Astrocyte (in vitro differentiated cells and primary cell): ENCODE measurements around the gene OPRL1. TPM values are rescaled to one million over a fixed set of nuclear protein-coding genes. Genes with fewer than 3 reads are reported as not detected.
A peak's percentile ranks its signal among the peaks of the same experiment; 100 is the strongest.

ENCODE experiments used
- DNase-seq: peaks from one replicate; pipeline ENCODE4 v3.0.0-alpha.2; 2010; ENCODE audit warnings: low read depth
- FAIRE-seq: peaks from 2 replicates; lab custom pipeline; 2011; peaks lifted over from hg19 to GRCh38; lab: Jason Lieb, UNC
- H2AFZ ChIP-seq: 2 replicates; pipeline ENCODE4 v1.6.0; 2012; ENCODE audit warnings: low read depth, low read length, inconsistent platforms
- H3K27ac ChIP-seq: 2 replicates; pipeline ENCODE4 v1.5.1; 2011; ENCODE audit warnings: low read depth, low read length, inconsistent platforms
- H3K27me3 ChIP-seq: 2 replicates; pipeline ENCODE4 v1.6.0; 2011; ENCODE audit warnings: low read length, inconsistent platforms; ENCODE audit not compliant: insufficient read depth
- H3K36me3 ChIP-seq: 2 replicates; pipeline ENCODE4 v1.5.1; 2011; ENCODE audit warnings: low read length, inconsistent platforms; ENCODE audit not compliant: insufficient read depth
- H3K4me1 ChIP-seq: 2 replicates; pipeline ENCODE4 v1.5.1; 2011; ENCODE audit warnings: low read length, inconsistent platforms; ENCODE audit not compliant: insufficient read depth
- H3K4me2 ChIP-seq: 2 replicates; pipeline ENCODE4 v1.6.0; 2012; ENCODE audit warnings: low read length, inconsistent platforms
- H3K4me3 ChIP-seq: 2 replicates; pipeline ENCODE4 v1.5.1; 2011; ENCODE audit warnings: low read depth, mild to moderate bottlenecking, low read length, inconsistent platforms; ENCODE audit not compliant: insufficient read depth
- H3K79me2 ChIP-seq: 2 replicates; pipeline ENCODE4 v1.6.0; 2012; ENCODE audit warnings: mild to moderate bottlenecking, low read length, inconsistent platforms; ENCODE audit not compliant: insufficient read depth
- H3K9ac ChIP-seq: 2 replicates; pipeline ENCODE4 v1.6.0; 2012; ENCODE audit warnings: mild to moderate bottlenecking, low read length, inconsistent platforms
- H3K9me3 ChIP-seq: 2 replicates; pipeline ENCODE4 v1.5.1; 2012; ENCODE audit warnings: low read depth, mild to moderate bottlenecking, low read length, inconsistent platforms; ENCODE audit not compliant: insufficient read depth
- H4K20me1 ChIP-seq: 2 replicates; pipeline ENCODE4 v1.6.0; 2012; ENCODE audit warnings: low read length, inconsistent platforms; ENCODE audit not compliant: insufficient read depth
- H3K27ac Mint-ChIP-seq: one replicate; pipeline ENCODE4 v1.8.0; 2021; ENCODE audit warnings: mild to moderate bottlenecking, mixed read lengths; ENCODE audit not compliant: unreplicated experiment
- H3K27me3 Mint-ChIP-seq: one replicate; pipeline ENCODE4 v1.8.0; 2021; ENCODE audit warnings: low read depth, mixed read lengths; ENCODE audit not compliant: unreplicated experiment
- H3K36me3 Mint-ChIP-seq: one replicate; pipeline ENCODE4 v1.8.0; 2021; ENCODE audit warnings: low read depth, mixed read lengths; ENCODE audit not compliant: unreplicated experiment
- H3K4me1 Mint-ChIP-seq: one replicate; pipeline ENCODE4 v1.8.0; 2021; ENCODE audit warnings: low read depth, mixed read lengths; ENCODE audit not compliant: unreplicated experiment
- H3K4me3 Mint-ChIP-seq: one replicate; pipeline ENCODE4 v1.8.0; 2021; ENCODE audit warnings: mild to moderate bottlenecking, moderate library complexity, mixed read lengths; ENCODE audit not compliant: unreplicated experiment
- H3K9me3 Mint-ChIP-seq: one replicate; pipeline ENCODE4 v1.8.0; 2021; ENCODE audit warnings: mild to moderate bottlenecking, mixed read lengths; ENCODE audit not compliant: unreplicated experiment
- EZH2 ChIP-seq: IDR thresholded peaks from 2 replicates; pipeline ENCODE4 v1.6.1; 2012; ENCODE audit warnings: mild to moderate bottlenecking, low read length, inconsistent platforms; ENCODE audit not compliant: insufficient read depth
- total RNA-seq: library from RNA; stranded (reverse); gene quantifications from 2 replicates; pipeline ENCODE4 v1.2.1, GENCODE V29; 2021
- TF ChIP-seq, protein P1 (sequence below): IDR thresholded peaks from 2 replicates; pipeline ENCODE4 v1.5.1; 2011; ENCODE audit warnings: low read depth, mild to moderate bottlenecking, inconsistent platforms, low read length, moderate library complexity; ENCODE audit not compliant: insufficient read depth

Gene OPRL1
- total RNA-seq, 1 donor from 2014 or later, result 2.8 TPM

DNA sequence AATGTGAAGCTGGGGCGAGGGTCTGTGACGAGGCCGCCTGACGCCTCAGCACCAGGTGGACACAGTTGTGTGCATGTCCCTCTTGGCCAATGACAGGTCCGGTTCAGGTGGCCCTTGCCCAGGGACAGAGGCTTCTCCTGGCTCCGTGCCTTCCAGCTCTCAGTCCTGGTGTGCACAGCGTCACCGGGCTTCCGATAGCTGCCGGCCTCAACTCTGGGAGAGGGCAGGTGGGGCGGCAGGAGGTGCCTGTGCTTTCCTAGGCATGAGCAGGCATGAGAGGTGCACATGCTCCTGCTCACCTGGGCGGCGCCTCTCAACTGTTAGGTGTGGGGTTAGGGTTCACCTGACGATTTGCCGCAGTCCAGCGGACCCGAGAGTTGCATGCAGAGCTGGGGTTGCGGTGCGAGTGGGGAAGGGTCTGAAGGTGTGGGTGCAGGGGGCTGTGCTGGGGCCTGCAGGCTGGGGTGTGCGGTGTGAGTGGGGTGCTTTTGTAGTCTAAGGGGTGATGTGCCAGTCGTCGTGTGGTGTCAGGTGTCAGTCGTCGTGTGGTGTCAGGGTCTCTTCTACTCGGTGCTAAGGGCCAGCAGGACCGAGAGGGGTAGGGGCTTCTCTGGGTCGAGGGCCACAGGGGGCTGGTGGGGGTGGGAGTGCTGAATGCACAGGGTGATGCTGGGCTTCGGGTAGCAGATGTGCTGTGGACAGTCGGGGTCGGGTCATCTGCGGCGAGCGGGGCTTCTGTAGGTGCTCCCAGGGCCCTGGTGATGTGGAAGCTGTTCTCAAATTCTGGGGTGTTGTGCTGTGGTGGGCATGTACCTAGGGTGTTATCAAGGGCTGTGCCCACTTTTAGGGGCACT, 26.7 kb upstream of the OPRL1 start:
- Mint-ChIP-seq H3K27me3 (peaks cover 20% of the 10 kb centered on the region), H3K9me3 (no peaks in the 10 kb centered on the region)

DNA sequence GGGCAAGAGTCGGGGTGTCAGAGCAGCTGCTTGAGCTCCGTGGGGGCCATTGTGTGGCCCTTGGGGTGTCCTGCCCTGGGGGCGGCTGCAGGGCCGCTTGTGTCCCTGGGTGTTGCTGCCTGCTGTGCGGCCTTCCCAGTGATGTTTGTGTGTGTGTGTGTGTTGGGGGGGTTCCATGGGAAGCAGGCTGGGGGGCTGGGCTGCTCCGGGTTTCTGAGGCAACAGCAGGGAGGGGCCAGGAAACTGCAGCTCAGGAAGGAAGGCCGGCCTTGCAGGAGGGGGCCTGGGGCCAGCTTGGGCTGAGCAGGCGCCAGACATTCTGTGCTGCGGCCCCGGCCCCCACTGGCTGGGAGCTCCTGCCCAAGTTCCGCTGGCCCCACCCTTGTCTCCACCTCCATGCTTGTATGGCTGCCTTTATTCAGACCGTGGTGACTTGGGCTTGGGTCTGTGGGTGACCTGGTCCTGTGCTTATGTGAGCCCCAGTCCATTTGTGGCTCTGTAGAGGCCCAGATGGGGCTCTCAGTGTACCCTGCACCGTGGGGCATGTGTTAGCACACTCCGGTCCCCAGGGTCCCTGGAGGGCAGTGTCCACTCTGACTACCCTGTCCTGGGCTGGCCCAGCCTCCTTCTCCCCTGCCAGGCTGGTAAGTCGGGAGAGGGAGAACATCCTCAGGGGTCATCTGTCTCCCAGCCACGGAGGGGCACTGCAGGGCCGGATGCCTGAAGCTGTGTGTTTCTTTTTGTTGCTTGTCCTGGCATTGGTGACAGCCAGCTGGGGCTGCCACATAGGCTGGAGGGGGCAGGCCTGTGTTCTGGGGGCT, 25.8 kb upstream of the OPRL1 start:
- Mint-ChIP-seq H3K36me3 (no peaks in the 10 kb centered on the region), H3K27ac (no peak overlapping the region), H3K9me3 (no peaks in the 10 kb centered on the region), H3K4me1 (peaks cover 6% of the 10 kb centered on the region), H3K27me3 (peaks cover 20% of the 10 kb centered on the region), H3K4me3 (no peak overlapping the region)
- Histone ChIP-seq H3K9ac (no peak overlapping the region), H3K4me1 (peaks cover 11% of the 10 kb centered on the region), H2AFZ (peak overlapping the region; percentile 18), H3K79me2 (no peaks in the 10 kb centered on the region), H3K36me3 (no peaks in the 10 kb centered on the region), H3K27me3 (peaks cover 18% of the 10 kb centered on the region), H3K9me3 (no peaks in the 10 kb centered on the region), H3K4me2 (no peak overlapping the region), H3K4me3 (no peak overlapping the region), H3K27ac (no peak overlapping the region), H4K20me1 (peaks cover 9% of the 10 kb centered on the region)
- TF ChIP-seq, protein P1, sequence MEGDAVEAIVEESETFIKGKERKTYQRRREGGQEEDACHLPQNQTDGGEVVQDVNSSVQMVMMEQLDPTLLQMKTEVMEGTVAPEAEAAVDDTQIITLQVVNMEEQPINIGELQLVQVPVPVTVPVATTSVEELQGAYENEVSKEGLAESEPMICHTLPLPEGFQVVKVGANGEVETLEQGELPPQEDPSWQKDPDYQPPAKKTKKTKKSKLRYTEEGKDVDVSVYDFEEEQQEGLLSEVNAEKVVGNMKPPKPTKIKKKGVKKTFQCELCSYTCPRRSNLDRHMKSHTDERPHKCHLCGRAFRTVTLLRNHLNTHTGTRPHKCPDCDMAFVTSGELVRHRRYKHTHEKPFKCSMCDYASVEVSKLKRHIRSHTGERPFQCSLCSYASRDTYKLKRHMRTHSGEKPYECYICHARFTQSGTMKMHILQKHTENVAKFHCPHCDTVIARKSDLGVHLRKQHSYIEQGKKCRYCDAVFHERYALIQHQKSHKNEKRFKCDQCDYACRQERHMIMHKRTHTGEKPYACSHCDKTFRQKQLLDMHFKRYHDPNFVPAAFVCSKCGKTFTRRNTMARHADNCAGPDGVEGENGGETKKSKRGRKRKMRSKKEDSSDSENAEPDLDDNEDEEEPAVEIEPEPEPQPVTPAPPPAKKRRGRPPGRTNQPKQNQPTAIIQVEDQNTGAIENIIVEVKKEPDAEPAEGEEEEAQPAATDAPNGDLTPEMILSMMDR, result no peak
- no peak for TF ChIP-seq EZH2
- FAIRE-seq (no peak), DNase-seq (no peak)

More for the DNA sequence above, 26.7 kb upstream of the OPRL1 start:
- no peaks in the 10 kb centered on the region for H3K36me3 Mint-ChIP-seq
- Histone ChIP-seq H3K4me1 (peaks cover 7% of the 10 kb centered on the region), H3K27me3 (peaks cover 22% of the 10 kb centered on the region), H3K36me3 (no peaks in the 10 kb centered on the region), H3K27ac (no peak overlapping the region), H4K20me1 (peaks cover 9% of the 10 kb centered on the region), H3K9ac (no peak overlapping the region), H3K4me3 (no peak overlapping the region), H3K9me3 (no peaks in the 10 kb centered on the region), H2AFZ (peak overlapping the region; percentile 18), H3K4me2 (no peak overlapping the region), H3K79me2 (no peaks in the 10 kb centered on the region)
- H3K4me1 Mint-ChIP-seq, result peaks cover 6% of the 10 kb centered on the region
- H3K27ac Mint-ChIP-seq, result no peak overlapping the region
- peak overlapping the region; percentile 20 for H3K4me3 Mint-ChIP-seq
- FAIRE-seq (no peak), DNase-seq (no peak)
- no peak for TF ChIP-seq EZH2
- TF ChIP-seq, protein P1, result no peak
